ENCODE data around the gene BCCIP. TPM values are rescaled to one million over a fixed set of nuclear protein-coding genes. Genes with fewer than 3 reads are reported as not detected.

BCCIP gene
- total RNA-seq (2014; rRNA removed; shearing (Covaris generic)), result 116 and 123 TPM in 2 replicates

- DNase-seq (ENCODE audit: low read depth), result peak; percentile 91
Observed at GRCh38 chr10:125822878-125823662, at the start of gene BCCIP, which contains the start of gene UROS. Gene BCCIP (plus strand): TSS chr10:125823546. CDS start chr10:125823558, 12 bp downstream. Gene UROS (minus strand): TSS chr10:125823258. CDS start chr10:125816499, 6,759 bp downstream.

GRCh38 chr10:125773687-125774543, 49.4 kb upstream of the BCCIP start:
- DNase-seq (ENCODE audit: low read depth), result no peak

- no peak for DNase-seq (ENCODE audit: low read depth)
Observed at GRCh38 chr10:125774581-125775191, 48.7 kb upstream of the BCCIP start.

GRCh38 chr10:125775491-125776106, 47.7 kb upstream of the BCCIP start, which contains the start of gene MMP21:
Gene MMP21 (minus strand): TSS chr10:125775821. CDS start chr10:125775821, 0 bp downstream.
- no peak for DNase-seq (ENCODE audit: low read depth)

- DNase-seq (ENCODE audit: low read depth), result no peak
Observed at GRCh38 chr10:125777806-125778205, 45.5 kb upstream of the BCCIP start.

- DNase-seq (ENCODE audit: low read depth), result no peak
Observed at GRCh38 chr10:125778556-125778955, 44.8 kb upstream of the BCCIP start.

- DNase-seq (ENCODE audit: low read depth), result no peak
Observed at GRCh38 chr10:125779403-125780327, 43.7 kb upstream of the BCCIP start.

GRCh38 chr10:125781374-125781773, 42.0 kb upstream of the BCCIP start:
- no peak for DNase-seq (ENCODE audit: low read depth)

GRCh38 chr10:125782054-125782453, 41.3 kb upstream of the BCCIP start:
- DNase-seq (ENCODE audit: low read depth), result no peak

- DNase-seq (ENCODE audit: low read depth), result no peak
Observed at GRCh38 chr10:125782616-125783015, 40.7 kb upstream of the BCCIP start.

- DNase-seq (ENCODE audit: low read depth), result no peak
Observed at GRCh38 chr10:125783408-125783807, 39.9 kb upstream of the BCCIP start.

GRCh38 chr10:125783957-125784356, 39.4 kb upstream of the BCCIP start:
- no peak for DNase-seq (ENCODE audit: low read depth)

- no peak for DNase-seq (ENCODE audit: low read depth)
Observed at GRCh38 chr10:125785791-125786190, 37.6 kb upstream of the BCCIP start.

GRCh38 chr10:125788156-125789034, 35.0 kb upstream of the BCCIP start:
- DNase-seq (ENCODE audit: low read depth), result no peak

GRCh38 chr10:125792342-125793300, 30.7 kb upstream of the BCCIP start:
- DNase-seq (ENCODE audit: low read depth), result no peak

GRCh38 chr10:125795128-125795527, 28.2 kb upstream of the BCCIP start:
- DNase-seq (ENCODE audit: low read depth), result no peak

- no peak for DNase-seq (ENCODE audit: low read depth)
Observed at GRCh38 chr10:125795637-125796190, 27.6 kb upstream of the BCCIP start.

- DNase-seq (ENCODE audit: low read depth), result no peak
Observed at GRCh38 chr10:125797424-125797823, 25.9 kb upstream of the BCCIP start.
